ENCODE data around the gene LILRA6.
A peak's percentile ranks its signal among the peaks of the same experiment; 100 is the strongest.

LILRA6 gene

DNA sequence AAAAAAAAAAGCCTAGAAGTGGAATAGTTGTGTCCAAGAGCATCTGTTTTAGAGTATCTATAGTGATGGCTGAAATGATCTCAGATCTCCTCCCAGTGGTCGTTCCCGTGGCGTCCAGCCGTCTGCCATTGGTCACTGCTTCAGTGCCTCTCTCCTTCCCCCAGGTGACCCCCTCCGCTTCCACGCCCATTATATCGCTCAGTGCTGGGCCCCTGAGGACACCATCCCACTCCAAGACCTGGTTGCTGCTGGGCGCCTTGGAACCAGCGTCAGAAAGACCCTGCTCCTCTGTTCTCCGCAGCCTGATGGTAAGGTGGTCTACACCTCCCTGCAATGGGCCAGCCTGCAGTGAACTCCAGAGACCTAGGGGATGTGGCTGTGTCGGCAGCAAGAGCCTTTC is 49.6 kb downstream of the LILRA6 start:
- no peaks in the 10 kb centered on the region for H3K9me3 ChIP-seq (ENCODE audit: low read length)
- peaks cover 19% of the 10 kb centered on the region for H3K4me1 ChIP-seq (ENCODE audit: insufficient read depth, low read length, severe bottlenecking)
- H4K20me1 ChIP-seq (ENCODE audit: insufficient read depth, low read length): no peaks in the 10 kb centered on the region
- H3K36me3 ChIP-seq (ENCODE audit: insufficient read depth, low read length): peaks cover 16% of the 10 kb centered on the region; the same call in 1 of the 2 replicates
- H3F3A ChIP-seq (ENCODE audit: insufficient read depth, low read length): no peaks in the 10 kb centered on the region
- no peak overlapping the region for H3K4me3 ChIP-seq (ENCODE audit: low read depth, low read length, poor library complexity, severe bottlenecking)
- H3K9me2 ChIP-seq (ENCODE audit: low read depth, low read length): no peaks in the 10 kb centered on the region
- H3K27me3 ChIP-seq (ENCODE audit: insufficient read depth, low read length): no peaks in the 10 kb centered on the region
- no peak overlapping the region for H3K4me2 ChIP-seq (ENCODE audit: low read length)
- H3K27ac ChIP-seq (ENCODE audit: low read depth, low read length, poor library complexity, severe bottlenecking): no peak overlapping the region
- no peak overlapping the region for H2AFZ ChIP-seq (ENCODE audit: low read length)
- H3K79me2 ChIP-seq (ENCODE audit: insufficient read depth, low read length): no peaks in the 10 kb centered on the region
- H3K9ac ChIP-seq (ENCODE audit: low read length): no peak overlapping the region
- TF ChIP-seq EZH2 (IDR thresholded peaks at IDR 0.05; ENCODE audit: borderline replicate concordance, low read length): no peak
- TF ChIP-seq, protein P1, sequence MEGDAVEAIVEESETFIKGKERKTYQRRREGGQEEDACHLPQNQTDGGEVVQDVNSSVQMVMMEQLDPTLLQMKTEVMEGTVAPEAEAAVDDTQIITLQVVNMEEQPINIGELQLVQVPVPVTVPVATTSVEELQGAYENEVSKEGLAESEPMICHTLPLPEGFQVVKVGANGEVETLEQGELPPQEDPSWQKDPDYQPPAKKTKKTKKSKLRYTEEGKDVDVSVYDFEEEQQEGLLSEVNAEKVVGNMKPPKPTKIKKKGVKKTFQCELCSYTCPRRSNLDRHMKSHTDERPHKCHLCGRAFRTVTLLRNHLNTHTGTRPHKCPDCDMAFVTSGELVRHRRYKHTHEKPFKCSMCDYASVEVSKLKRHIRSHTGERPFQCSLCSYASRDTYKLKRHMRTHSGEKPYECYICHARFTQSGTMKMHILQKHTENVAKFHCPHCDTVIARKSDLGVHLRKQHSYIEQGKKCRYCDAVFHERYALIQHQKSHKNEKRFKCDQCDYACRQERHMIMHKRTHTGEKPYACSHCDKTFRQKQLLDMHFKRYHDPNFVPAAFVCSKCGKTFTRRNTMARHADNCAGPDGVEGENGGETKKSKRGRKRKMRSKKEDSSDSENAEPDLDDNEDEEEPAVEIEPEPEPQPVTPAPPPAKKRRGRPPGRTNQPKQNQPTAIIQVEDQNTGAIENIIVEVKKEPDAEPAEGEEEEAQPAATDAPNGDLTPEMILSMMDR (IDR thresholded peaks at IDR 0.05; ENCODE audit: low read length): no peak

DNA sequence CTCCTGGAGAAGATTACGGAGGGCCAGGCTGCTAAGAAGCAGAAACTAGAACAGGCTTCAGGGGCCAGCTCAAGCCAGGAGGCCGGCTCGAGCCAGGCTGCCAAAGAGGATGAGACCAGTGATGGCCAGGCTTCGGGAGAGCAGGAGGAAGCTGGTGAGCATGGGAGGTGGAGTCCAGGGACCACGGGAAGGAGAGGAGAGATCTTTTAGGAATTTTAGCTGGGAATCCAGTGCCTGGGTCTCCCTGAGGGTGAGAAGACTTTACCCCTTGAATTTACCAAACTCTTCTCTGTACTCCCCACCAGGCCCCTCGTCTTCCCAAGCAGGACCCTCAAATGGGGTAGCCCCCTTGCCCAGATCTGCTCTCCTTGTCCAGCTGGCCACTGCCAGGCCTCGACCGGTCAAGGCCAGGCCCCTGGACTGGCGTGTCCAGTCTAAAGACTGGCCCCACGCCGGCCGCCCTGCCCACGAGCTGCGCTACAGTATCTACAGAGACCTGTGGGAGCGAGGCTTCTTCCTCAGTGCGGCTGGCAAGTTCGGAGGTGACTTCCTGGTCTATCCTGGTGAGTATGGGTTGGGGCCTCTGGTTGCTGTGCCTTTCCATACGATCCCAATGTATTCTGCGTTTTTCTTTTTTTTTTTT is 50.7 kb downstream of the LILRA6 start:
- no peaks in the 10 kb centered on the region for H3F3A ChIP-seq (ENCODE audit: insufficient read depth, low read length)

DNA sequence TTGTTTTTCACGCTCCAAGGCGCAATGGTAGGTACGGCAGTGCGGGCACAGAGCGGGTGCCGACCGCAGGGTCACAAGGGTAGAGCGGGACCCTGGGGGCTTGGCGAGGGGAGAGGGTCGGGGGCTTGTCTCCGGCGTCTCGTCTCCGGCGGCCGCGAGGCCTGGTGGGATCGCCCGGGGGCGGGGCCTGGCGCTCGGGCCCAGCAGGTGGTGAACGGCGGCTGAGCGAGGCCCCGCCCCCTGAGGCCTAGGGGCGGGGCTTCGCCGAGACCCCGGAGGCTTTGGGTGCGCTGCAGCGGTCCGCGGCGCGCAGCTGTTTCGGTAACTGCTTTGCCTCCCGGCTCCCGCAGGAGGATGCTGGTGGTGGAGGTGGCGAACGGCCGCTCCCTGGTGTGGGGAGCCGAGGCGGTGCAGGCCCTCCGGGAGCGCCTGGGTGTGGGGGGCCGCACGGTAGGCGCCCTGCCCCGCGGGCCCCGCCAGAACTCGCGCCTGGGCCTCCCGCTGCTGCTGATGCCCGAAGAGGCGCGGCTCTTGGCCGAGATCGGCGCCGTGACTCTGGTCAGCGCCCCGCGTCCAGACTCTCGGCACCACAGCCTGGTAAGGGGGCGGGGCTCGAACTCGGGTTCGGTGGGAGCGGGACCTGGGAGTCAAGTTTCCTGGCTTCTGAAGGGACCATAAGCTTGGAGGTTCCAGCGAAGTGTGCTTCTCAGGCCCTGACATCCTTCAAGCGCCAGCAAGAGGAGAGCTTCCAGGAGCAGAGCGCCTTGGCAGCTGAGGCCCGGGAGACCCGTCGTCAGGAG is 51.4 kb downstream of the LILRA6 start, which contains the start of gene TSEN34:
TSS of gene TSEN34 (plus strand) at position 298 of the 800 bp plus-strand sequence. CDS start at position 355, 57 bp downstream.
- Histone ChIP-seq H3K9me2 (ENCODE audit: low read depth, low read length) (no peaks in the 10 kb centered on the region), H3K79me2 (ENCODE audit: insufficient read depth, low read length) (no peaks in the 10 kb centered on the region), H3K9ac (ENCODE audit: low read length) (peak within 1 kb of the TSS; percentile 80), H2AFZ (ENCODE audit: low read length) (no peak within 1 kb of the TSS), H3K4me3 (ENCODE audit: low read depth, low read length, poor library complexity, severe bottlenecking) (peak within 1 kb of the TSS; percentile 82), H3K27me3 (ENCODE audit: insufficient read depth, low read length) (no peaks in the 10 kb centered on the region), H4K20me1 (ENCODE audit: insufficient read depth, low read length) (no peaks in the 10 kb centered on the region), H3F3A (ENCODE audit: insufficient read depth, low read length) (no peaks in the 10 kb centered on the region), H3K4me2 (ENCODE audit: low read length) (peak within 1 kb of the TSS; percentile 93), H3K27ac (ENCODE audit: low read depth, low read length, poor library complexity, severe bottlenecking) (peak within 1 kb of the TSS; percentile 92), H3K36me3 (ENCODE audit: insufficient read depth, low read length) (peaks cover 16% of the 10 kb centered on the region; the same call in 1 of the 2 replicates), H3K9me3 (ENCODE audit: low read length) (no peaks in the 10 kb centered on the region), H3K4me1 (ENCODE audit: insufficient read depth, low read length, severe bottlenecking) (peaks cover 21% of the 10 kb centered on the region)
- TF ChIP-seq, protein P1 (IDR thresholded peaks at IDR 0.05; ENCODE audit: low read length): no peak
- no peak for TF ChIP-seq EZH2 (IDR thresholded peaks at IDR 0.05; ENCODE audit: borderline replicate concordance, low read length)

More for the DNA sequence above, 50.7 kb downstream of the LILRA6 start:
- H3K27ac ChIP-seq (ENCODE audit: low read depth, low read length, poor library complexity, severe bottlenecking): no peak overlapping the region
- no peaks in the 10 kb centered on the region for H3K9me3 ChIP-seq (ENCODE audit: low read length)
- H3K79me2 ChIP-seq (ENCODE audit: insufficient read depth, low read length): no peaks in the 10 kb centered on the region
- peaks cover 21% of the 10 kb centered on the region for H3K4me1 ChIP-seq (ENCODE audit: insufficient read depth, low read length, severe bottlenecking)
- H3K36me3 ChIP-seq (ENCODE audit: insufficient read depth, low read length): peaks cover 16% of the 10 kb centered on the region; the same call in 1 of the 2 replicates
- no peaks in the 10 kb centered on the region for H3K27me3 ChIP-seq (ENCODE audit: insufficient read depth, low read length)
- H4K20me1 ChIP-seq (ENCODE audit: insufficient read depth, low read length): no peaks in the 10 kb centered on the region
- H3K4me3 ChIP-seq (ENCODE audit: low read depth, low read length, poor library complexity, severe bottlenecking): peak overlapping the region; percentile 82
- H3K9me2 ChIP-seq (ENCODE audit: low read depth, low read length): no peaks in the 10 kb centered on the region
- no peak overlapping the region for H2AFZ ChIP-seq (ENCODE audit: low read length)
- peak overlapping the region; percentile 80 for H3K9ac ChIP-seq (ENCODE audit: low read length)
- peak overlapping the region; percentile 93 for H3K4me2 ChIP-seq (ENCODE audit: low read length)
- no peak for TF ChIP-seq EZH2 (IDR thresholded peaks at IDR 0.05; ENCODE audit: borderline replicate concordance, low read length)
- TF ChIP-seq, protein P1 (IDR thresholded peaks at IDR 0.05; ENCODE audit: low read length): no peak

All from OCI-LY1 (cell line).